ENCODE data around the gene SVIL. TPM values are rescaled to one million over a fixed set of nuclear protein-coding genes. Genes with fewer than 3 reads are reported as not detected.
"Not testable (repeated sequence)": the region's sequence is repeated elsewhere in the genome, so short reads cannot be mapped to it uniquely, and the experiment has no call there.

SVIL gene
- total RNA-seq, 3 donors from 2014 or later = 25.8 to 69.5 (median 60.6) TPM

GRCh38 chr10:29514306-29514705 is 120.5 kb downstream of the SVIL start:
- H3K4me1 ChIP-seq = no peaks in the 10 kb centered on the region
- no peaks in the 10 kb centered on the region for H3K9me3 ChIP-seq
- no peak for TF ChIP-seq POLR2AphosphoS5 (IDR thresholded peaks at IDR 0.05)
- no peak for TF ChIP-seq POLR2A (IDR thresholded peaks at IDR 0.05)
- TF ChIP-seq CTCF (IDR thresholded peaks at IDR 0.05) = no peak
- H3K27ac ChIP-seq = no peak overlapping the region
- no peak overlapping the region for H3K4me3 ChIP-seq
- no peaks in the 10 kb centered on the region for H3K27me3 ChIP-seq
- intact Hi-C loops (cut with DNase I; ENCODE audit: low total_unique reads) = no loop called here
- H3K36me3 ChIP-seq = no peaks in the 10 kb centered on the region
- DNase-seq (ENCODE audit: low spot score in 2 of 2) = no peak

- Histone ChIP-seq H3K36me3 (no peaks in the 10 kb centered on the region), H3K4me1 (no peaks in the 10 kb centered on the region), H3K9me3 (no peaks in the 10 kb centered on the region), H3K27me3 (no peaks in the 10 kb centered on the region), H3K27ac (no peak overlapping the region), H3K4me3 (no peak overlapping the region)
- no peak for TF ChIP-seq CTCF (IDR thresholded peaks at IDR 0.05)
- TF ChIP-seq POLR2AphosphoS5 (IDR thresholded peaks at IDR 0.05) = no peak
- TF ChIP-seq POLR2A (IDR thresholded peaks at IDR 0.05) = no peak
- intact Hi-C loops (cut with DNase I; ENCODE audit: low total_unique reads) = no loop called here
- no peak for DNase-seq (ENCODE audit: low spot score in 2 of 2)
These were observed 122.3 kb downstream of the SVIL start for GRCh38 chr10:29512425-29512974.

- H3K4me3 ChIP-seq; H3K36me3 ChIP-seq; H3K4me1 ChIP-seq; H3K27ac ChIP-seq; H3K27me3 ChIP-seq; intact Hi-C loops (cut with DNase I; ENCODE audit: low total_unique reads); H3K9me3 ChIP-seq; DNase-seq (ENCODE audit: low spot score in 2 of 2): not testable (repeated sequence)
These were observed 123.0 kb downstream of the SVIL start for GRCh38 chr10:29511806-29512205.

GRCh38 chr10:29510483-29511157 is 124.2 kb downstream of the SVIL start:
- intact Hi-C loops (cut with DNase I; ENCODE audit: low total_unique reads); H3K4me3 ChIP-seq; H3K36me3 ChIP-seq; H3K4me1 ChIP-seq; H3K27me3 ChIP-seq; DNase-seq (ENCODE audit: low spot score in 2 of 2); H3K27ac ChIP-seq; H3K9me3 ChIP-seq: not testable (repeated sequence)

GRCh38 chr10:29508554-29509244 is 126.1 kb downstream of the SVIL start:
- no peaks in the 10 kb centered on the region for H3K36me3 ChIP-seq
- no peak overlapping the region for H3K27ac ChIP-seq
- intact Hi-C loops (cut with DNase I; ENCODE audit: low total_unique reads) = no loop called here
- no peaks in the 10 kb centered on the region for H3K9me3 ChIP-seq
- DNase-seq (ENCODE audit: low spot score in 2 of 2) = no peak
- TF ChIP-seq CTCF (IDR thresholded peaks at IDR 0.05) (no peak), POLR2A (IDR thresholded peaks at IDR 0.05) (no peak), POLR2AphosphoS5 (IDR thresholded peaks at IDR 0.05) (no peak)
- H3K4me1 ChIP-seq = no peaks in the 10 kb centered on the region
- no peak overlapping the region for H3K4me3 ChIP-seq
- H3K27me3 ChIP-seq = no peaks in the 10 kb centered on the region

GRCh38 chr10:29507750-29508149 is 127.0 kb downstream of the SVIL start:
- DNase-seq (ENCODE audit: low spot score in 2 of 2); H3K27me3 ChIP-seq; H3K27ac ChIP-seq; intact Hi-C loops (cut with DNase I; ENCODE audit: low total_unique reads); H3K9me3 ChIP-seq; H3K4me3 ChIP-seq; H3K36me3 ChIP-seq; H3K4me1 ChIP-seq: not testable (repeated sequence)

GRCh38 chr10:29506324-29506921 is 128.3 kb downstream of the SVIL start:
- H3K4me1 ChIP-seq; H3K27ac ChIP-seq; H3K36me3 ChIP-seq; H3K27me3 ChIP-seq; intact Hi-C loops (cut with DNase I; ENCODE audit: low total_unique reads); H3K9me3 ChIP-seq; H3K4me3 ChIP-seq; DNase-seq (ENCODE audit: low spot score in 2 of 2): not testable (repeated sequence)
